AG04450 (cell line): Measurements from ENCODE around the gene CD164L2. TPM values are rescaled to one million over a fixed set of nuclear protein-coding genes. Genes with fewer than 3 reads are reported as not detected.

Source experiments
- CTCF ChIA-PET: fragments of 300-600, 350-600 bp; formaldehyde crosslinking; extraction: SDS; loops from one replicate; lab custom pipeline; 2022; ENCODE audit warnings: antibody characterized with exemption, inconsistent platforms; lab: Charles Lee
- POLR2A ChIA-PET: fragments of 350-600 bp; formaldehyde crosslinking; extraction: SDS; loops from one replicate; lab custom pipeline; 2021; ENCODE audit warnings: antibody characterized with exemption, inconsistent platforms; lab: Yijun Ruan, JAX
- DNase-seq: peaks from one replicate; pipeline ENCODE4 v3.0.0-alpha.2; 2011; ENCODE audit warnings: low read depth, low spot score
- H3K27ac ChIP-seq: one replicate; pipeline ENCODE4 v1.5.1; 2012; ENCODE audit warnings: low read depth, low read length, control low read depth
- H3K27me3 ChIP-seq: one replicate; pipeline ENCODE4 v1.6.0; 2012; ENCODE audit warnings: low read length; ENCODE audit not compliant: control insufficient read depth, insufficient read depth
- H3K4me3 ChIP-seq: 2 replicates; pipeline ENCODE4 v1.5.1; 2011; ENCODE audit warnings: mild to moderate bottlenecking, low read depth, low read length, control low read depth
- H3K9me3 ChIP-seq: 2 replicates; pipeline ENCODE4 v1.5.1; 2012; ENCODE audit warnings: low read length; ENCODE audit not compliant: control insufficient read depth, insufficient read depth
- CTCF ChIP-seq: IDR thresholded peaks from 2 replicates; pipeline ENCODE4 v1.5.1; 2011; ENCODE audit warnings: low read depth, low read length, control low read depth, inconsistent platforms
- polyA plus RNA-seq: library from polyadenylated mRNA; depleted of rRNA; stranded (reverse); fragments of >200 nt; gene quantifications from 2 replicates; pipeline ENCODE4 v1.2.3, GENCODE V29; 2011

Gene CD164L2
- polyA plus RNA-seq, 1 experiment: not detected

- Histone ChIP-seq H3K4me3 (no peak overlapping the region), H3K9me3 (no peaks in the 10 kb centered on the region), H3K27me3 (no peaks in the 10 kb centered on the region), H3K27ac (peak overlapping the region; percentile 21)
- TF ChIP-seq CTCF: no peak
- POLR2A ChIA-PET: interaction anchor here (0.8 to 1.1 kb wide), 2 partner anchors 203 to 205 kb away, joined by 3 to 4 read pairs; partner anchors contain the start of gene AHDC1
- no peak for DNase-seq
- CTCF ChIA-PET: interaction anchor here (1.4 to 7.4 kb wide), 3 partner anchors 100 to 208 kb away, joined by 4 to 168 read pairs (median 20); no protein-coding TSS in a partner anchor
These were observed 15.4 kb upstream of the CD164L2 start for GRCh38 chr1:27398405-27399149.

GRCh38 chr1:27397749-27398148 is 14.6 kb upstream of the CD164L2 start:
- Histone ChIP-seq H3K9me3 (no peaks in the 10 kb centered on the region), H3K27me3 (no peaks in the 10 kb centered on the region), H3K4me3 (no peak overlapping the region), H3K27ac (no peak overlapping the region)
- no peak for TF ChIP-seq CTCF
- ChIA-PET POLR2A (no interaction called here), CTCF (interaction anchor here (0.9 to 7.4 kb wide), 3 partner anchors 100 to 211 kb away, joined by 3 to 168 read pairs (median 20); no protein-coding TSS in a partner anchor)
- no peak for DNase-seq

GRCh38 chr1:27397110-27397509 is 14.0 kb upstream of the CD164L2 start:
- Histone ChIP-seq H3K27ac (no peak overlapping the region), H3K9me3 (no peaks in the 10 kb centered on the region), H3K4me3 (no peak overlapping the region), H3K27me3 (no peaks in the 10 kb centered on the region)
- TF ChIP-seq CTCF: no peak
- POLR2A ChIA-PET: interaction anchor here (0.6 kb wide), 1 partner anchor 53 kb away, joined by 3 read pairs; no protein-coding TSS in a partner anchor
- CTCF ChIA-PET: interaction anchor here (0.6 to 7.4 kb wide), 8 partner anchors 31 to 296 kb away, joined by 3 to 168 read pairs (median 10); partner anchors contain the start of gene MAP3K6
- DNase-seq: no peak

GRCh38 chr1:27395441-27396195 is 12.5 kb upstream of the CD164L2 start:
- no peak for DNase-seq
- no peak overlapping the region for H3K27ac ChIP-seq
- ChIA-PET CTCF (interaction anchor here (0.6 to 7.4 kb wide), 26 partner anchors 9 to 351 kb away, joined by 3 to 168 read pairs (median 6); partner anchors contain the start of gene MAP3K6), POLR2A (interaction anchor here (0.7 to 1.5 kb wide), 5 partner anchors 9 to 573 kb away, joined by 3 to 7 read pairs (median 3); partner anchors contain the start of gene MAP3K6)
- no peaks in the 10 kb centered on the region for H3K9me3 ChIP-seq
- TF ChIP-seq CTCF: peak; percentile 96
- no peaks in the 10 kb centered on the region for H3K27me3 ChIP-seq
- no peak overlapping the region for H3K4me3 ChIP-seq
